ENCODE data around the gene KAT6B.

- TF ChIP-seq EZH2phosphoT487 (IDR thresholded peaks at IDR 0.05; ENCODE audit: insufficient read depth, low read depth) (no peak), EZH2 (IDR thresholded peaks at IDR 0.05; ENCODE audit: insufficient read depth, poor library complexity, severe bottlenecking) (no peak)
Observed at GRCh38 chr10:74955796-74956195, 129.4 kb downstream of the KAT6B start.
